Measurements from ENCODE around the gene GAK.

GAK gene

GRCh38 chr4:850323-850945 is 81.7 kb downstream of the GAK start:
- DNase-seq (ENCODE audit: low read depth), result no peak
- H3K4me3 ChIP-seq (ENCODE audit: low read depth, low read length), result no peak overlapping the region
- TF ChIP-seq MAX (IDR thresholded peaks at IDR 0.05; ENCODE audit: low read depth, low read length) (no peak), CTCF (IDR thresholded peaks at IDR 0.05; ENCODE audit: low read depth, low read length) (no peak)

GRCh38 chr4:849478-850175 is 82.5 kb downstream of the GAK start:
- H3K4me3 ChIP-seq (ENCODE audit: low read depth, low read length), result no peak overlapping the region
- no peak for DNase-seq (ENCODE audit: low read depth)
- no peak for TF ChIP-seq MYC (IDR thresholded peaks at IDR 0.05; ENCODE audit: low read depth, low read length)
- TF ChIP-seq MAX (IDR thresholded peaks at IDR 0.05; ENCODE audit: low read depth, low read length), result no peak
- TF ChIP-seq CTCF (IDR thresholded peaks at IDR 0.05; ENCODE audit: low read depth, low read length), result no peak
- no peak for TF ChIP-seq POLR2A (IDR thresholded peaks at IDR 0.05; ENCODE audit: extremely low read depth, insufficient read length)

GRCh38 chr4:848803-849477 is 83.2 kb downstream of the GAK start:
- no peak for DNase-seq (ENCODE audit: low read depth)
- TF ChIP-seq POLR2A (IDR thresholded peaks at IDR 0.05; ENCODE audit: extremely low read depth, insufficient read length), result no peak
- TF ChIP-seq MAX (IDR thresholded peaks at IDR 0.05; ENCODE audit: low read depth, low read length), result no peak
- TF ChIP-seq MYC (IDR thresholded peaks at IDR 0.05; ENCODE audit: low read depth, low read length), result no peak
- no peak for TF ChIP-seq CTCF (IDR thresholded peaks at IDR 0.05; ENCODE audit: low read depth, low read length)
- no peak overlapping the region for H3K4me3 ChIP-seq (ENCODE audit: low read depth, low read length)

- H3K4me3 ChIP-seq (ENCODE audit: low read depth, low read length), result no peak overlapping the region
- TF ChIP-seq MYC (IDR thresholded peaks at IDR 0.05; ENCODE audit: low read depth, low read length), result no peak
- no peak for TF ChIP-seq CTCF (IDR thresholded peaks at IDR 0.05; ENCODE audit: low read depth, low read length)
- TF ChIP-seq MAX (IDR thresholded peaks at IDR 0.05; ENCODE audit: low read depth, low read length), result no peak
- no peak for TF ChIP-seq POLR2A (IDR thresholded peaks at IDR 0.05; ENCODE audit: extremely low read depth, insufficient read length)
- DNase-seq (ENCODE audit: low read depth), result no peak
These were observed 83.8 kb downstream of the GAK start for GRCh38 chr4:848307-848691.

- no peak overlapping the region for H3K4me3 ChIP-seq (ENCODE audit: low read depth, low read length)
- DNase-seq (ENCODE audit: low read depth), result no peak
- no peak for TF ChIP-seq MAX (IDR thresholded peaks at IDR 0.05; ENCODE audit: low read depth, low read length)
- TF ChIP-seq MYC (IDR thresholded peaks at IDR 0.05; ENCODE audit: low read depth, low read length), result no peak
- TF ChIP-seq POLR2A (IDR thresholded peaks at IDR 0.05; ENCODE audit: extremely low read depth, insufficient read length), result no peak
- TF ChIP-seq CTCF (IDR thresholded peaks at IDR 0.05; ENCODE audit: low read depth, low read length), result no peak
These were observed 86.3 kb downstream of the GAK start for GRCh38 chr4:845836-846251.

All from NB4 (cell line).